IMR-90 (cell line): Measurements from ENCODE around the gene USP24.

Experiments
- CEBPB ChIP-seq: IDR thresholded peaks from 2 replicates; pipeline ENCODE4 v1.6.1; 2012; ENCODE audit warnings: low read depth, low read length, improper control_type of control experiment
- TF ChIP-seq, protein P1 (sequence below): conservative IDR thresholded peaks from 2 replicates; pipeline ENCODE4 v1.5.1; 2012; ENCODE audit warnings: mild to moderate bottlenecking, low read depth, low read length, improper control_type of control experiment

DNA sequence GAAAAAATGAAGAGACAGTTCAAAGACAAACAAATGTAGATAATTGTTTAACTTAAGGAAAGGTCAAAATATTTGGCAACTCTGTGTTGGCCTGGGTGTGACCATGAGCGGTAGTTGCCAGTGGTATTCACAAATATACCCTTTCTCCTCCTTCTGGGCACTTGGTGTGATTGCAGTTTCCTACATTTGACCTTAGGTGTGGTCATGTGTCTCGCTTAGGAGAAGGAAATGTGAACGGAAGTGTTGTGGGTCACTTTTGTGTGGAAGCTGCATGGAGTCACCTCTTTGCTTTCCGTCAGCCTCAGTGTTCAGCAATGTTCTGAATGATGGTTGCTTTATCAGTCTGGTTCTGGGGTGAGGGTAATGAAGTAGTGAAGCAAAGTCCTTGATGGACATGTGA lies 179.3 kb downstream of the USP24 start:
- TF ChIP-seq, protein P1, sequence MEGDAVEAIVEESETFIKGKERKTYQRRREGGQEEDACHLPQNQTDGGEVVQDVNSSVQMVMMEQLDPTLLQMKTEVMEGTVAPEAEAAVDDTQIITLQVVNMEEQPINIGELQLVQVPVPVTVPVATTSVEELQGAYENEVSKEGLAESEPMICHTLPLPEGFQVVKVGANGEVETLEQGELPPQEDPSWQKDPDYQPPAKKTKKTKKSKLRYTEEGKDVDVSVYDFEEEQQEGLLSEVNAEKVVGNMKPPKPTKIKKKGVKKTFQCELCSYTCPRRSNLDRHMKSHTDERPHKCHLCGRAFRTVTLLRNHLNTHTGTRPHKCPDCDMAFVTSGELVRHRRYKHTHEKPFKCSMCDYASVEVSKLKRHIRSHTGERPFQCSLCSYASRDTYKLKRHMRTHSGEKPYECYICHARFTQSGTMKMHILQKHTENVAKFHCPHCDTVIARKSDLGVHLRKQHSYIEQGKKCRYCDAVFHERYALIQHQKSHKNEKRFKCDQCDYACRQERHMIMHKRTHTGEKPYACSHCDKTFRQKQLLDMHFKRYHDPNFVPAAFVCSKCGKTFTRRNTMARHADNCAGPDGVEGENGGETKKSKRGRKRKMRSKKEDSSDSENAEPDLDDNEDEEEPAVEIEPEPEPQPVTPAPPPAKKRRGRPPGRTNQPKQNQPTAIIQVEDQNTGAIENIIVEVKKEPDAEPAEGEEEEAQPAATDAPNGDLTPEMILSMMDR, result no peak
- TF ChIP-seq CEBPB, result no peak
